GM23338 (cell line): ENCODE results near the gene BEST4. TPM values are rescaled to one million over a fixed set of nuclear protein-coding genes. Genes with fewer than 3 reads are reported as not detected.

Experiments
- ATAC-seq: fragments of 200-7000 bp; cut with Tn5 transposase; 3 replicates; pipeline ENCODE4 v1.9.1; 2020
- DNase-seq: peaks from one replicate; pipeline ENCODE4 v3.0.0-alpha.2; 2015; ENCODE audit warnings: low spot score
- H2AFZ ChIP-seq: fragments of 200-600 bp; sonication (generic); 2 replicates; pipeline ENCODE4 v1.8.0; 2016; ENCODE audit warnings: antibody characterized with exemption, mild to moderate bottlenecking, moderate library complexity
- H3F3A ChIP-seq: fragments of 200-600 bp; sonication (generic); replicated peaks from 2 replicates; pipeline ENCODE4 v1.8.0; 2017; ENCODE audit warnings: antibody characterized with exemption, mixed run types, low read depth
- H3K27ac ChIP-seq: fragments of 200-600 bp; sonication (generic); 2 replicates; pipeline ENCODE4 v1.6.1; 2016; ENCODE audit warnings: low read depth
- H3K27me3 ChIP-seq: fragments of 200-600 bp; sonication (generic); 2 replicates; pipeline ENCODE4 v1.8.0; 2016; ENCODE audit warnings: mild to moderate bottlenecking, mixed run types, moderate library complexity; ENCODE audit not compliant: insufficient read depth
- H3K36me3 ChIP-seq: fragments of 200-600 bp; sonication (generic); 2 replicates; pipeline ENCODE4 v1.8.0; 2016; ENCODE audit warnings: mild to moderate bottlenecking; ENCODE audit not compliant: insufficient read depth
- H3K4me1 ChIP-seq: fragments of 200-600 bp; sonication (generic); 2 replicates; pipeline ENCODE4 v1.8.0; 2016; ENCODE audit warnings: mild to moderate bottlenecking, moderate library complexity; ENCODE audit not compliant: insufficient read depth
- H3K4me2 ChIP-seq: fragments of 200-600 bp; sonication (generic); 2 replicates; pipeline ENCODE4 v1.7.1; 2017; ENCODE audit warnings: mixed run types
- H3K4me3 ChIP-seq: fragments of 200-600 bp; sonication (generic); 2 replicates; pipeline ENCODE4 v1.6.1; 2016; ENCODE audit warnings: mixed run types
- H3K79me2 ChIP-seq: fragments of 200-600 bp; sonication (generic); replicated peaks from 2 replicates; pipeline ENCODE4 v1.8.0; 2017; ENCODE audit warnings: mild to moderate bottlenecking; ENCODE audit not compliant: insufficient read depth
- H3K9me2 ChIP-seq: fragments of 200-600 bp; sonication (generic); 2 replicates; pipeline ENCODE4 v1.8.0; 2017; ENCODE audit not compliant: insufficient read depth
- H4K20me1 ChIP-seq: fragments of 200-600 bp; sonication (generic); replicated peaks from 2 replicates; pipeline ENCODE4 v1.8.0; 2017; ENCODE audit warnings: mild to moderate bottlenecking; ENCODE audit not compliant: insufficient read depth
- H3K27ac Mint-ChIP-seq: 2 replicates; pipeline ENCODE4 v1.8.0; 2020; ENCODE audit warnings: inconsistent platforms, mild to moderate bottlenecking, moderate library complexity, mixed read lengths
- H3K27me3 Mint-ChIP-seq: 3 replicates; pipeline ENCODE4 v1.8.0; 2022; ENCODE audit warnings: low read depth, mild to moderate bottlenecking, moderate library complexity, mixed read lengths, inconsistent platforms; ENCODE audit not compliant: insufficient read depth, poor library complexity
- H3K36me3 Mint-ChIP-seq: 3 replicates; pipeline ENCODE4 v1.8.0; 2021; ENCODE audit warnings: low read depth, mild to moderate bottlenecking, inconsistent platforms, moderate library complexity, mixed read lengths
- H3K4me1 Mint-ChIP-seq: 3 replicates; pipeline ENCODE4 v1.8.0; 2020; ENCODE audit warnings: mild to moderate bottlenecking, inconsistent platforms, mixed read lengths
- H3K4me3 Mint-ChIP-seq: 3 replicates; pipeline ENCODE4 v1.8.0; 2021; ENCODE audit warnings: moderate library complexity, mild to moderate bottlenecking, inconsistent platforms, mixed read lengths
- H3K9me3 Mint-ChIP-seq: 3 replicates; pipeline ENCODE4 v1.8.0; 2020; ENCODE audit warnings: moderate library complexity, mild to moderate bottlenecking, inconsistent platforms, mixed read lengths
- CREB1 ChIP-seq: fragments of 250-450 bp; sonication (Bioruptor Pico); IDR thresholded peaks from 2 replicates; pipeline ENCODE4 v1.5.0; 2020; ENCODE audit warnings: low read depth, mild to moderate bottlenecking, moderate library complexity
- EZH2 ChIP-seq: fragments of 200-600 bp; sonication (generic); IDR thresholded peaks from one replicate; pipeline ENCODE4 v1.8.0; 2017; ENCODE audit warnings: antibody characterized with exemption, mild to moderate bottlenecking, low read depth; ENCODE audit not compliant: unreplicated experiment
- JUNB ChIP-seq: IDR thresholded peaks from one replicate; pipeline ENCODE4 v1.6.1; 2016; ENCODE audit warnings: antibody characterized with exemption; ENCODE audit not compliant: unreplicated experiment
- NANOG ChIP-seq: IDR thresholded peaks from 2 replicates; pipeline ENCODE4 v1.6.1; 2016; ENCODE audit warnings: antibody characterized with exemption, borderline replicate concordance
- POLR2AphosphoS5 ChIP-seq: IDR thresholded peaks from 2 replicates; pipeline ENCODE4 v1.6.1; 2016; ENCODE audit warnings: antibody characterized with exemption, low read depth
- STAT1 ChIP-seq: IDR thresholded peaks from one replicate; pipeline ENCODE4 v1.6.1; 2016; ENCODE audit warnings: antibody characterized with exemption; ENCODE audit not compliant: unreplicated experiment
- ZNF331 ChIP-seq: fragments of 250-450 bp; sonication (Bioruptor Pico); IDR thresholded peaks from 2 replicates; pipeline ENCODE4 v1.5.0; 2020; ENCODE audit warnings: low read depth, mild to moderate bottlenecking, moderate library complexity
- polyA plus RNA-seq: library from polyadenylated mRNA; unstranded; fragments of >200 nt; fragmentation: Nextera tagmentation; extraction: Ambion mirVana; gene quantifications from 2 replicates; pipeline ENCODE4 v1.2.1, GENCODE V29; 2016
- total RNA-seq: library from RNA; depleted of rRNA; stranded (reverse); fragments of >200 nt; shearing (Covaris generic); gene quantifications from 2 replicates; pipeline ENCODE4 v1.2.3, GENCODE V29; 2014
- TF ChIP-seq, protein P1 (sequence below): fragments of 250-450 bp; sonication (Bioruptor Pico); IDR thresholded peaks from 2 replicates; pipeline ENCODE4 v1.5.0; 2020; ENCODE audit warnings: mild to moderate bottlenecking, moderate library complexity
- TF ChIP-seq, protein P2 (sequence below): IDR thresholded peaks from one replicate; pipeline ENCODE4 v1.6.1; 2018; ENCODE audit warnings: antibody characterized with exemption; ENCODE audit not compliant: unreplicated experiment
- TF ChIP-seq, protein P3 (sequence below): IDR thresholded peaks from 2 replicates; pipeline ENCODE4 v1.6.1; 2016; ENCODE audit warnings: antibody characterized with exemption

The BEST4 gene
- total and polyA plus RNA-seq, 2 experiments from 2014 or later, result 0.63 to 1.6 TPM

DNA sequence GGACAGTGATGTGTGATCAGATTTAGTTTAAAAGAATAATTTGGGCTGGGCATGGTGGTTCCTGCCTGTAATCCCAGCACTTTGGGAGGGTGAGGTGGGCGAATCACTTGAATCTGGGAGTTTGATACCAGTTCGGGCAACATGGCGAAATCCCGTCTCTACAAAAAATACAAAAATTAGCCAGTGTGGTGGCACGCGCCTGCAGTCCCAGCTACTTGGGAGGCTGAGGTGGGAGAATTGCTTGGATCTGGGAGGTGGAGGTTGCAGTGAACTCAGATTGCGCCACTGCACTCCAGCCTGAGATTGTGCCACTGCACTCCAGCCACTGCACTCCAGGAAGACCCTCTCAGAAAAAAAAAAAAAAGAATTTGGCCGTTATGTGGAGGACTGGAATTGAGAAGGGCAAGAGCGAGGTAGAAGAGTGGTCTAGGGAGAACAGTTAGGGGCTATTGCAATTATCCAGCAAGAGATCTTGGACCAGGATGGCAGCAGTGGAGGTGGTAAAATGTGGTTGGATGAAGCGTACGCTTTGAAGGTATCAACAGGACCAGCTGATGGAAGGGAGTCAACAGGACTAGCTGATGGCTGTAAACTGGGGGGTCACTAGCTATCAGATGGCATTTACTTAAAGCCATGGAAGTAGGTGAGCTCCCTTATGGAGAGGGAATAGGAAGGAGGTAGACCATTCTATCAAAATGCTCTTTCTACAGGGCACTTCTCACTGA is 30.0 kb upstream of the BEST4 start:
- Histone ChIP-seq H3K79me2 (no peaks in the 10 kb centered on the region), H3F3A (peaks cover 13% of the 10 kb centered on the region; the same call in 1 of the 2 replicates), H3K27me3 (peaks cover 2% of the 10 kb centered on the region), H4K20me1 (no peaks in the 10 kb centered on the region), H2AFZ (no peak overlapping the region), H3K4me3 (no peak overlapping the region), H3K9me2 (no peaks in the 10 kb centered on the region), H3K4me2 (no peak overlapping the region), H3K36me3 (no peaks in the 10 kb centered on the region), H3K27ac (no peak overlapping the region), H3K4me1 (peaks cover 16% of the 10 kb centered on the region)
- ATAC-seq, result no peak
- peaks cover 4% of the 10 kb centered on the region; the same call in 2 of the 3 replicates for H3K9me3 Mint-ChIP-seq
- no peak for DNase-seq
- peaks cover 19% of the 10 kb centered on the region for H3K27me3 Mint-ChIP-seq
- H3K4me3 Mint-ChIP-seq, result no peak overlapping the region
- peaks cover 3% of the 10 kb centered on the region; the same call in 1 of the 3 replicates for H3K36me3 Mint-ChIP-seq
- TF ChIP-seq STAT1 (no peak), EZH2 (no peak), JUNB (no peak), CREB1 (CRISPR knock-in tag) (no peak), POLR2AphosphoS5 (no peak), ZNF331 (no peak), NANOG (no peak)
- TF ChIP-seq, protein P1, sequence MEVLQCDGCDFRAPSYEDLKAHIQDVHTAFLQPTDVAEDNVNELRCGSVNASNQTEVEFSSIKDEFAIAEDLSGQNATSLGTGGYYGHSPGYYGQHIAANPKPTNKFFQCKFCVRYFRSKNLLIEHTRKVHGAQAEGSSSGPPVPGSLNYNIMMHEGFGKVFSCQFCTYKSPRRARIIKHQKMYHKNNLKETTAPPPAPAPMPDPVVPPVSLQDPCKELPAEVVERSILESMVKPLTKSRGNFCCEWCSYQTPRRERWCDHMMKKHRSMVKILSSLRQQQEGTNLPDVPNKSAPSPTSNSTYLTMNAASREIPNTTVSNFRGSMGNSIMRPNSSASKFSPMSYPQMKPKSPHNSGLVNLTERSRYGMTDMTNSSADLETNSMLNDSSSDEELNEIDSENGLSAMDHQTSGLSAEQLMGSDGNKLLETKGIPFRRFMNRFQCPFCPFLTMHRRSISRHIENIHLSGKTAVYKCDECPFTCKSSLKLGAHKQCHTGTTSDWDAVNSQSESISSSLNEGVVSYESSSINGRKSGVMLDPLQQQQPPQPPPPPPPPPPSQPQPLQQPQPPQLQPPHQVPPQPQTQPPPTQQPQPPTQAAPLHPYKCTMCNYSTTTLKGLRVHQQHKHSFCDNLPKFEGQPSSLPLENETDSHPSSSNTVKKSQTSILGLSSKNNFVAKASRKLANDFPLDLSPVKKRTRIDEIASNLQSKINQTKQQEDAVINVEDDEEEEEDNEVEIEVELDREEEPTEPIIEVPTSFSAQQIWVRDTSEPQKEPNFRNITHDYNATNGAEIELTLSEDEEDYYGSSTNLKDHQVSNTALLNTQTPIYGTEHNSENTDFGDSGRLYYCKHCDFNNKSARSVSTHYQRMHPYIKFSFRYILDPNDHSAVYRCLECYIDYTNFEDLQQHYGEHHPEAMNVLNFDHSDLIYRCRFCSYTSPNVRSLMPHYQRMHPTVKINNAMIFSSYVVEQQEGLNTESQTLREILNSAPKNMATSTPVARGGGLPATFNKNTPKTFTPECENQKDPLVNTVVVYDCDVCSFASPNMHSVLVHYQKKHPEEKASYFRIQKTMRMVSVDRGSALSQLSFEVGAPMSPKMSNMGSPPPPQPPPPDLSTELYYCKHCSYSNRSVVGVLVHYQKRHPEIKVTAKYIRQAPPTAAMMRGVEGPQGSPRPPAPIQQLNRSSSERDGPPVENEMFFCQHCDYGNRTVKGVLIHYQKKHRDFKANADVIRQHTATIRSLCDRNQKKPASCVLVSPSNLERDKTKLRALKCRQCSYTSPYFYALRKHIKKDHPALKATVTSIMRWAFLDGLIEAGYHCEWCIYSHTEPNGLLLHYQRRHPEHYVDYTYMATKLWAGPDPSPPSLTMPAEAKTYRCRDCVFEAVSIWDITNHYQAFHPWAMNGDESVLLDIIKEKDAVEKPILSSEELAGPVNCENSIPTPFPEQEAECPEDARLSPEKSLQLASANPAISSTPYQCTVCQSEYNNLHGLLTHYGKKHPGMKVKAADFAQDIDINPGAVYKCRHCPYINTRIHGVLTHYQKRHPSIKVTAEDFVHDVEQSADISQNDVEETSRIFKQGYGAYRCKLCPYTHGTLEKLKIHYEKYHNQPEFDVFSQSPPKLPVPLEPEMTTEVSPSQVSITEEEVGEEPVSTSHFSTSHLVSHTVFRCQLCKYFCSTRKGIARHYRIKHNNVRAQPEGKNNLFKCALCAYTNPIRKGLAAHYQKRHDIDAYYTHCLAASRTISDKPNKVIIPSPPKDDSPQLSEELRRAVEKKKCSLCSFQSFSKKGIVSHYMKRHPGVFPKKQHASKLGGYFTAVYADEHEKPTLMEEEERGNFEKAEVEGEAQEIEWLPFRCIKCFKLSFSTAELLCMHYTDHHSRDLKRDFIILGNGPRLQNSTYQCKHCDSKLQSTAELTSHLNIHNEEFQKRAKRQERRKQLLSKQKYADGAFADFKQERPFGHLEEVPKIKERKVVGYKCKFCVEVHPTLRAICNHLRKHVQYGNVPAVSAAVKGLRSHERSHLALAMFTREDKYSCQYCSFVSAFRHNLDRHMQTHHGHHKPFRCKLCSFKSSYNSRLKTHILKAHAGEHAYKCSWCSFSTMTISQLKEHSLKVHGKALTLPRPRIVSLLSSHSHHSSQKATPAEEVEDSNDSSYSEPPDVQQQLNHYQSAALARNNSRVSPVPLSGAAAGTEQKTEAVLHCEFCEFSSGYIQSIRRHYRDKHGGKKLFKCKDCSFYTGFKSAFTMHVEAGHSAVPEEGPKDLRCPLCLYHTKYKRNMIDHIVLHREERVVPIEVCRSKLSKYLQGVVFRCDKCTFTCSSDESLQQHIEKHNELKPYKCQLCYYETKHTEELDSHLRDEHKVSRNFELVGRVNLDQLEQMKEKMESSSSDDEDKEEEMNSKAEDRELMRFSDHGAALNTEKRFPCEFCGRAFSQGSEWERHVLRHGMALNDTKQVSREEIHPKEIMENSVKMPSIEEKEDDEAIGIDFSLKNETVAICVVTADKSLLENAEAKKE (CRISPR knock-in tag), result no peak
- TF ChIP-seq, protein P2, sequence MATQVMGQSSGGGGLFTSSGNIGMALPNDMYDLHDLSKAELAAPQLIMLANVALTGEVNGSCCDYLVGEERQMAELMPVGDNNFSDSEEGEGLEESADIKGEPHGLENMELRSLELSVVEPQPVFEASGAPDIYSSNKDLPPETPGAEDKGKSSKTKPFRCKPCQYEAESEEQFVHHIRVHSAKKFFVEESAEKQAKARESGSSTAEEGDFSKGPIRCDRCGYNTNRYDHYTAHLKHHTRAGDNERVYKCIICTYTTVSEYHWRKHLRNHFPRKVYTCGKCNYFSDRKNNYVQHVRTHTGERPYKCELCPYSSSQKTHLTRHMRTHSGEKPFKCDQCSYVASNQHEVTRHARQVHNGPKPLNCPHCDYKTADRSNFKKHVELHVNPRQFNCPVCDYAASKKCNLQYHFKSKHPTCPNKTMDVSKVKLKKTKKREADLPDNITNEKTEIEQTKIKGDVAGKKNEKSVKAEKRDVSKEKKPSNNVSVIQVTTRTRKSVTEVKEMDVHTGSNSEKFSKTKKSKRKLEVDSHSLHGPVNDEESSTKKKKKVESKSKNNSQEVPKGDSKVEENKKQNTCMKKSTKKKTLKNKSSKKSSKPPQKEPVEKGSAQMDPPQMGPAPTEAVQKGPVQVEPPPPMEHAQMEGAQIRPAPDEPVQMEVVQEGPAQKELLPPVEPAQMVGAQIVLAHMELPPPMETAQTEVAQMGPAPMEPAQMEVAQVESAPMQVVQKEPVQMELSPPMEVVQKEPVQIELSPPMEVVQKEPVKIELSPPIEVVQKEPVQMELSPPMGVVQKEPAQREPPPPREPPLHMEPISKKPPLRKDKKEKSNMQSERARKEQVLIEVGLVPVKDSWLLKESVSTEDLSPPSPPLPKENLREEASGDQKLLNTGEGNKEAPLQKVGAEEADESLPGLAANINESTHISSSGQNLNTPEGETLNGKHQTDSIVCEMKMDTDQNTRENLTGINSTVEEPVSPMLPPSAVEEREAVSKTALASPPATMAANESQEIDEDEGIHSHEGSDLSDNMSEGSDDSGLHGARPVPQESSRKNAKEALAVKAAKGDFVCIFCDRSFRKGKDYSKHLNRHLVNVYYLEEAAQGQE, result no peak
- TF ChIP-seq, protein P3, sequence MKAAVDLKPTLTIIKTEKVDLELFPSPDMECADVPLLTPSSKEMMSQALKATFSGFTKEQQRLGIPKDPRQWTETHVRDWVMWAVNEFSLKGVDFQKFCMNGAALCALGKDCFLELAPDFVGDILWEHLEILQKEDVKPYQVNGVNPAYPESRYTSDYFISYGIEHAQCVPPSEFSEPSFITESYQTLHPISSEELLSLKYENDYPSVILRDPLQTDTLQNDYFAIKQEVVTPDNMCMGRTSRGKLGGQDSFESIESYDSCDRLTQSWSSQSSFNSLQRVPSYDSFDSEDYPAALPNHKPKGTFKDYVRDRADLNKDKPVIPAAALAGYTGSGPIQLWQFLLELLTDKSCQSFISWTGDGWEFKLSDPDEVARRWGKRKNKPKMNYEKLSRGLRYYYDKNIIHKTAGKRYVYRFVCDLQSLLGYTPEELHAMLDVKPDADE, result no peak
- no peak overlapping the region for H3K27ac Mint-ChIP-seq
- peaks cover 23% of the 10 kb centered on the region for H3K4me1 Mint-ChIP-seq
